GM12875 (cell line): Measurements from ENCODE around the gene PCDHB14.
"Not testable (repeated sequence)": the region's sequence is repeated elsewhere in the genome, so short reads cannot be mapped to it uniquely, and the experiment has no call there.

ENCODE experiments used
- H3K4me3 ChIP-seq: one replicate; pipeline ENCODE4 v1.5.1; 2011; ENCODE audit warnings: low read depth, low read length, control low read depth
- TF ChIP-seq, protein P1 (sequence below): IDR thresholded peaks from 2 replicates; pipeline ENCODE4 v1.5.1; 2011; ENCODE audit warnings: low read depth, mild to moderate bottlenecking, control low read depth, inconsistent platforms, low read length, moderate library complexity, borderline replicate concordance; ENCODE audit not compliant: insufficient read depth

The PCDHB14 gene

GRCh38 chr5:141241496-141241895 is 18.4 kb downstream of the PCDHB14 start:
- H3K4me3 ChIP-seq: no peak overlapping the region
- TF ChIP-seq, protein P1, sequence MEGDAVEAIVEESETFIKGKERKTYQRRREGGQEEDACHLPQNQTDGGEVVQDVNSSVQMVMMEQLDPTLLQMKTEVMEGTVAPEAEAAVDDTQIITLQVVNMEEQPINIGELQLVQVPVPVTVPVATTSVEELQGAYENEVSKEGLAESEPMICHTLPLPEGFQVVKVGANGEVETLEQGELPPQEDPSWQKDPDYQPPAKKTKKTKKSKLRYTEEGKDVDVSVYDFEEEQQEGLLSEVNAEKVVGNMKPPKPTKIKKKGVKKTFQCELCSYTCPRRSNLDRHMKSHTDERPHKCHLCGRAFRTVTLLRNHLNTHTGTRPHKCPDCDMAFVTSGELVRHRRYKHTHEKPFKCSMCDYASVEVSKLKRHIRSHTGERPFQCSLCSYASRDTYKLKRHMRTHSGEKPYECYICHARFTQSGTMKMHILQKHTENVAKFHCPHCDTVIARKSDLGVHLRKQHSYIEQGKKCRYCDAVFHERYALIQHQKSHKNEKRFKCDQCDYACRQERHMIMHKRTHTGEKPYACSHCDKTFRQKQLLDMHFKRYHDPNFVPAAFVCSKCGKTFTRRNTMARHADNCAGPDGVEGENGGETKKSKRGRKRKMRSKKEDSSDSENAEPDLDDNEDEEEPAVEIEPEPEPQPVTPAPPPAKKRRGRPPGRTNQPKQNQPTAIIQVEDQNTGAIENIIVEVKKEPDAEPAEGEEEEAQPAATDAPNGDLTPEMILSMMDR: no peak

DNA sequence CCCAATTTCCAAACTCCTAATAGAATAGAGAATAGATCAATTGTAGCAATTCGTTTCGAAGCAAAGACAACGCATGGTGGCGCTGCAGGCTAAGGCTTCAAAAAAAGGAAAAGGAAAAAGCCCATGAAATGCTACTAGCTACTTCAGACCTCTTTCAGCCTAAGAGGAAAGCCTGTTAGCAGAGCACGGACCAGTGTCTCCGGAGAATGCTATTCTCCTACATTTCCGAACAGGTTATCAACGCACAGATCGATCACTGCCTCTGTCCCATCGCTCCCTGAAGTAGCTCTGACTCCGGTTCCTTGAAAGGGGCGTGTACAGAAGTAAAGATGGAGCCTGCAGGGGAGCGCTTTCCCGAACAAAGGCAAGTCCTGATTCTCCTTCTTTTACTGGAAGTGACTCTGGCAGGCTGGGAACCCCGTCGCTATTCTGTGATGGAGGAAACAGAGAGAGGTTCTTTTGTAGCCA is 22.1 kb downstream of the PCDHB14 start, which contains the start of gene PCDHB15:
Gene PCDHB15 (plus strand): TSS at position 146 of the 468 bp plus-strand sequence. CDS start 184 bp downstream, at position 330.
- no peak within 1 kb of the TSS for H3K4me3 ChIP-seq
- TF ChIP-seq, protein P1: no peak

GRCh38 chr5:141246971-141247370 is 23.8 kb downstream of the PCDHB14 start:
- H3K4me3 ChIP-seq: not testable (repeated sequence)

DNA sequence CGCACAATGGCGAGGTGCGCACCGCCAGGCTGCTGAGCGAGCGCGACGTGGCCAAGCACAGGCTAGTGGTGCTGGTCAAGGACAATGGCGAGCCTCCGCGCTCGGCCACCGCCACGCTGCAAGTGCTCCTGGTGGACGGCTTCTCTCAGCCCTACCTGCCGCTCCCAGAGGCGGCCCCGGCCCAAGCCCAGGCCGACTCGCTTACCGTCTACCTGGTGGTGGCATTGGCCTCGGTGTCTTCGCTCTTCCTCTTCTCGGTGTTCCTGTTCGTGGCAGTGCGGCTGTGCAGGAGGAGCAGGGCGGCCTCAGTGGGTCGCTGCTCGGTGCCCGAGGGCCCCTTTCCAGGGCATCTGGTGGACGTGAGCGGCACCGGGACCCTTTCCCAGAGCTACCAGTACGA is 24.3 kb downstream of the PCDHB14 start:
- H3K4me3 ChIP-seq: not testable (repeated sequence)

GRCh38 chr5:141250576-141250975 is 27.4 kb downstream of the PCDHB14 start:
- TF ChIP-seq, protein P1: no peak
- no peak overlapping the region for H3K4me3 ChIP-seq

- TF ChIP-seq, protein P1: no peak
- no peak overlapping the region for H3K4me3 ChIP-seq
Measured at GRCh38 chr5:141258464-141258863, 35.3 kb downstream of the PCDHB14 start.

DNA sequence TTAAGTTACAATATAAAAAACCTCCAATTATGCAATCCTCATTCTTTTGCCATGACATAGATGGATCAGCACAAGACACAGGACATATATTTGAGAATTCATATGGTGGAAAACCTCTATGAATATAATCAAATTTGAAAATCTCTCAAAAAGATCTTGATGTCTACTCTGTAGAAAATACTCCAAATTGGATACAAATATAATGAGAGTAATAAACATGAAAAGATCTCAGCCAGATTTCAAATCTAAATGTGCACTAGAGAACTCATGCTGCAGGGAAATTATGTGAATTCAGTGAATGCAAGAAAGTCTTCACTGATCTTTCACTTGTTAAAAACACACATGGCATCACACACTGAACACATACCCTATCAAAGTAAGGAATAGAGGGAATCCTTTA is 35.8 kb downstream of the PCDHB14 start:
- TF ChIP-seq, protein P1: no peak
- H3K4me3 ChIP-seq: no peak overlapping the region

DNA sequence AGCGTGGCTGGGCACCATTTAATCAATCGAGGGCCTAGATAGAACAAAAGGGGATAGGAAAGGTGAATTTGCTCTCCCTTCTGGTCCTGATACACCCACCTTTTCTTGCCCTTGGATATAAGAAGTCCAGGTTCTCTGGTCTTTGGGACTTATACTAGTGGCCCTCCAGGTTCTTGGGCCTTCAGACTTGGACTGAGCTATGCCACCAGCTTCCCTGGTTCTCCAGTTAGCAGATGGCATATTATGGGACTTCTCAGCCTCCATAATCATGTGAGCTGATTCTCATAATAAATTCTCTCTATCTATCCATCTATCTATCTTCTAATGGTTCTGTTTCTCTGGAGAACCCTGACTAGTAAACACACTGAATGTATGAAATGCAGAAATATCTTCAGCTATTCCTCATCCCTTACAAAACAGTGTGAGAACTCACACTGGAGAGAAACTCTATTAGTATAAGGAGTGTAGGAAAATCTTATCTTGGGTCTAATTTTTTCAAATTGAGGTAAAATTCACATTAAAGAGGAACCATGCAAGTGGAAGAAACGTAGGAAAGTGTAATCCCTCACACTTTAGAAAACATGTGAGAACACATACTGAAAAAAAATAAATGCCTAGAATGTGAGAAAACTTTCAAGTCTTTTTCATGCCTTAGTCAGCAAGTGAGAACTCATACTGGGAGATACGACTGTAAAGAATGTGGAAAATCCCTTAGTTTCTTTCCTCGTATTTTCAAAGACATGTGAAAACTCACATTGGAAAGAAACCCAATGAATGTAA is 37.5 kb downstream of the PCDHB14 start:
- no peak overlapping the region for H3K4me3 ChIP-seq
- TF ChIP-seq, protein P1: no peak
